Cardiac muscle cell (in vitro differentiated cells and primary cell): ENCODE data around the gene RASSF7. TPM values are rescaled to one million over a fixed set of nuclear protein-coding genes. Genes with fewer than 3 reads are reported as not detected.

Experiments
- DNase-seq, 2 donors: peaks; one replicate each; pipeline versions ENCODE4 v3.0.0 to v3.0.0-alpha.2; 2010 to 2017; ENCODE audit warnings: low read depth in 1 of 2, low spot score in 1 of 2
- H3K27ac ChIP-seq: fragments of 200-600 bp; sonication (generic); 2 replicates; pipeline ENCODE4 v1.5.1; 2016
- H3K27me3 ChIP-seq: fragments of 200-600 bp; sonication (generic); 2 replicates; pipeline ENCODE4 v1.6.0; 2016; ENCODE audit warnings: control low read depth
- H3K36me3 ChIP-seq: fragments of 200-600 bp; sonication (generic); 2 replicates; pipeline ENCODE4 v1.5.1; 2016; ENCODE audit warnings: control low read depth
- H3K4me1 ChIP-seq: fragments of 200-600 bp; sonication (generic); 2 replicates; pipeline ENCODE4 v1.8.1; 2017; ENCODE audit warnings: low read depth, mild to moderate bottlenecking, mixed run types
- H3K4me3 ChIP-seq: fragments of 200-600 bp; sonication (generic); 2 replicates; pipeline ENCODE4 v1.5.1; 2016; ENCODE audit warnings: mild to moderate bottlenecking
- H3K9me3 ChIP-seq: fragments of 200-600 bp; sonication (generic); 2 replicates; pipeline ENCODE4 v1.5.1; 2017; ENCODE audit warnings: low read depth, mild to moderate bottlenecking, control low read depth
- CTCF ChIP-seq: IDR thresholded peaks from 2 replicates; pipeline ENCODE4 v1.5.1; 2012; ENCODE audit warnings: low read depth, mild to moderate bottlenecking, low read length
- polyA plus RNA-seq: library from polyadenylated mRNA; unstranded; fragments of >200 nt; fragmentation: Nextera tagmentation; extraction: Ambion mirVana; gene quantifications from 2 replicates; pipeline ENCODE4 v1.2.1, GENCODE V29; 2016
- total RNA-seq: library from RNA; depleted of rRNA; stranded (reverse); fragments of >200 nt; gene quantifications from 2 replicates; pipeline ENCODE4 v1.2.3, GENCODE V29; 2016

The RASSF7 gene
- total and polyA plus RNA-seq, 2 experiments from 2014 or later: 49.5 to 66.7 TPM

- no peak for DNase-seq
- Histone ChIP-seq H3K36me3 (peaks cover 8% of the 10 kb centered on the region), H3K4me1 (peaks cover 19% of the 10 kb centered on the region), H3K4me3 (no peak overlapping the region), H3K9me3 (no peaks in the 10 kb centered on the region), H3K27ac (no peak overlapping the region), H3K27me3 (no peaks in the 10 kb centered on the region)
- no peak for TF ChIP-seq CTCF
These were observed 20.6 kb downstream of the RASSF7 start for GRCh38 chr11:581342-581741.

DNA sequence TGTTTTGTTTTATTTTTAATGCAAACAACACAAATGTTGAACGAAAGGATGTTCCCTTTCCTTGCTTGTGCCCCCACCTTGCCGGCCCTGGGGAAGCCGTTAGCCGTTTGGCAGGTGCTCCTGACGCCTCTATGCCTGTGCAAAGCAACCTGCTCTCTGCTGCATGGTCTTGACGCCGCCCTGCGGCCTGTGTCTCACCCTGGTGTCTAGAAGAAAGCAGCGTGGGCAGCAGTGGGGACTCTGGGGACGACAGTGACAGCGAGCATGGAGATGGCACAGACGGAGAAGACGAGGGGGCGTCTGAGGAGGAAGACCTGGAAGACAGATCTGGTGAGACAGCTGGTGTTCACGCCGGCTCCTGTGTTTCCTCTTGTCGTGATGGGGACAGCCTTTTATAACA, 21.0 kb downstream of the RASSF7 start:
- Histone ChIP-seq H3K27ac (no peak overlapping the region), H3K4me1 (peaks cover 19% of the 10 kb centered on the region), H3K36me3 (peaks cover 8% of the 10 kb centered on the region), H3K27me3 (no peaks in the 10 kb centered on the region), H3K9me3 (no peaks in the 10 kb centered on the region), H3K4me3 (no peak overlapping the region)
- no peak for DNase-seq
- no peak for TF ChIP-seq CTCF

DNA sequence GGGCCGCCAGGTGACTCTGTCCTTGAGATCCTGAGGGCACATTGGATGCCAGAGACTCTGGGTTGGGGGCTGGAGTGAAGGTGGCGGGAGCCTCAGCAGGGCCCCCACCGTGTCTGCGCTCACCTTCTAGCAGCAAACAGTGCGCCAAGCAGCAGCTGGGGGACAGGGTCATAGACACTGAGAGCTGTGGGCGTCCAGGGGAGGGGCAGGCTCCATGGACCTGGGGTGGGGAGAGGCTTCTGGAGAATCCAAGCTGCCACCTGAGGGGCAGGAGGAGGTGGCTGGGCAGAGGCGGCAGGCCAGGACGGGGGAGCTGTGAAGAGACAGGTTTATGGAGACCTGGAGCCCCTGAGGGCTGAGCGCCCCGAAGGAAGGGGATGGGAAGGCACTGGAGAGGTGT, 23.5 kb downstream of the RASSF7 start:
- TF ChIP-seq CTCF: no peak
- Histone ChIP-seq H3K4me1 (peaks cover 5% of the 10 kb centered on the region), H3K27me3 (no peaks in the 10 kb centered on the region), H3K4me3 (no peak overlapping the region), H3K9me3 (no peaks in the 10 kb centered on the region), H3K36me3 (peaks cover 22% of the 10 kb centered on the region), H3K27ac (no peak overlapping the region)
- no peak for DNase-seq

DNA sequence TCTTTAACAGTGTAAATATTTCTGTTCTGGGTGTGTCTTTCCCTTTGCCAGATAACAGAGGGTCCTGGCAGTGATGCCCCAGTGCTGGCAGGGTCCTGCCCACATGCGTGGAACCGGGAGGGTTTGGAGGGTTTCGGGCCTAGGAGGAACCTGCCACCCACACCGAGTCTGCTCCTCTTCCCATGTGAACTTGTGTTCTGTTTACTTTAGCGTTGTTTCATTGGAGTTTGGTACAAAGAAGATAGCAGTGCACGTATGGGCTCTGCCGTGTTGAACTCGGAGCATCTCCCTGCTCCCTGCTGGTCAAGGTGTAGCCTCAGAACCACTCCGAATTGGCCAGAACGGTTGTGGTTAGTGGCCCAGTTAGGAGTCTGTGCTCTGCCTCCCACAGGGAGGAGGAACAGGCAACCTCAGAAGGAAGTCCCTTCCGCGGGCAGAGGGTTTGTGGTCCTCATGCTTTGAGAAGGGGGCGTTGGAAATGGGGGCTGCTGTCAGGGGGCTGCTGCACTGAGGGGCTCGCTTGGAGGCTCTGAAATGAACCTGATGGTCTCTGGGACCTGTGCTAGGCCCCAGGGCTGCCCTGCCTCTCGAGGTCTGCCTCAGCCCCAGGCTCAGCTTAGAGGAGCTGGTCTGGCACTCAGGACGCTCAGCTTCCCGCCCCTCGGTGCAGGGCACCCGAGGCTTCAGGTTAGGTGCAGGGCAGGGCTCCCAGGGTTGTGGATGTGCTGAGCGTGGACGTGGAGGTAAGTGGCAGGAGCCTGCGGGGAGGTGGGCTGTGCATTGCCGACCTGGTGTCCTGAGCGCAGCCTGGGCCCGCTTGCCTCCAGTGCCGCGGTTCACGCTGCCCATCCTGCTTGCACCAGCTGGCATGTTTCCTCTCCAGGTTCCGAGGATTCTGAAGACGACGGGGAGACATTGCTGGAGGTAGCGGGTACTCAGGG, 25.9 kb downstream of the RASSF7 start:
- H3K4me3 ChIP-seq: no peak overlapping the region
- H3K36me3 ChIP-seq: peaks cover 25% of the 10 kb centered on the region
- no peak for DNase-seq
- H3K27ac ChIP-seq: no peak overlapping the region
- no peaks in the 10 kb centered on the region for H3K4me1 ChIP-seq
- no peaks in the 10 kb centered on the region for H3K27me3 ChIP-seq
- no peak for TF ChIP-seq CTCF
- H3K9me3 ChIP-seq: no peaks in the 10 kb centered on the region

- Histone ChIP-seq H3K27me3 (no peaks in the 10 kb centered on the region), H3K27ac (no peak overlapping the region), H3K4me1 (no peaks in the 10 kb centered on the region), H3K9me3 (no peaks in the 10 kb centered on the region), H3K4me3 (no peak overlapping the region), H3K36me3 (peaks cover 29% of the 10 kb centered on the region)
- no peak for TF ChIP-seq CTCF
- DNase-seq: no peak
These were observed 26.8 kb downstream of the RASSF7 start for GRCh38 chr11:587546-587945.
